ENCODE data around the gene PRR23E.

DNA sequence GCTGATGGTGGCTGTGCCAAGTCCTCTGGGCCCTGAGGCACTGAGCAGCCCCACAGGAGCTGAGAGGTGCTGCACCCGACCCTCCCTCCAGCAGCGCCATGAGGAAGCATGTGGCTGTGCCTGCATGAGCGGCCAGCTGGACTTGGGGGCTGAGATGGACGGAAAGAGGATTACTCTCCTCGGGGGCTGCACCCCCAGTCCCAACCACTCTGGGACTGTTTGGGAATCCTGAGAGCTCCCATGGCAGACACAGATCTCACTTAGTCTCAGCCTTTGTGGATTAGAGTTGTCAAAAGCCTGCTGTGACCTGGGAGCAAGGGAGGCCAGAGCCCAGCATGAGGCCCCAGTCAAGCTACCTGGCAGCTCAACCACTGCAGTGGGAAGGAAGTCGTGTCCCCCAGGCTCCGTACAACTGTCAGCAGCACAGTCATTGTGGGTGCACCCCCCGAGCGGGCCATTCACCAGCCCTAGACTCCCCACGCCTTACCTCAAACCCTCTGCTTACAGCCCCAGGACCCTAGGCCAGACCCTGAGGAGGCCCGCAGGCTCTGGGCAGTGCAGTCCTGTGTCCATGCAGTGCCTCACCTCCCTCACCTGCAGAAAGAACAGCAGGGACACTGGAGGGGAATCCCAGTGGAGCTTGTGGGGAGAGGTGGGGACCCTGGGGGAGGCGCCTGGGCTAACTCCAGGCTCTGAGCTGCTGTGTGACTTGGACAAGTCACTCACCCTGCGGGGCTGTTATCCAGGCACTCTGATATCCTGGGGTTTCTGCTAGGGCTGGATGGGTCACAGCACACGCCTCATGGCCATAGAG lies 17.1 kb downstream of the PRR23E start:
- TF ChIP-seq, protein P1, sequence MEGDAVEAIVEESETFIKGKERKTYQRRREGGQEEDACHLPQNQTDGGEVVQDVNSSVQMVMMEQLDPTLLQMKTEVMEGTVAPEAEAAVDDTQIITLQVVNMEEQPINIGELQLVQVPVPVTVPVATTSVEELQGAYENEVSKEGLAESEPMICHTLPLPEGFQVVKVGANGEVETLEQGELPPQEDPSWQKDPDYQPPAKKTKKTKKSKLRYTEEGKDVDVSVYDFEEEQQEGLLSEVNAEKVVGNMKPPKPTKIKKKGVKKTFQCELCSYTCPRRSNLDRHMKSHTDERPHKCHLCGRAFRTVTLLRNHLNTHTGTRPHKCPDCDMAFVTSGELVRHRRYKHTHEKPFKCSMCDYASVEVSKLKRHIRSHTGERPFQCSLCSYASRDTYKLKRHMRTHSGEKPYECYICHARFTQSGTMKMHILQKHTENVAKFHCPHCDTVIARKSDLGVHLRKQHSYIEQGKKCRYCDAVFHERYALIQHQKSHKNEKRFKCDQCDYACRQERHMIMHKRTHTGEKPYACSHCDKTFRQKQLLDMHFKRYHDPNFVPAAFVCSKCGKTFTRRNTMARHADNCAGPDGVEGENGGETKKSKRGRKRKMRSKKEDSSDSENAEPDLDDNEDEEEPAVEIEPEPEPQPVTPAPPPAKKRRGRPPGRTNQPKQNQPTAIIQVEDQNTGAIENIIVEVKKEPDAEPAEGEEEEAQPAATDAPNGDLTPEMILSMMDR (IDR thresholded peaks at IDR 0.05): no peak
- no peak for TF ChIP-seq POLR2AphosphoS5 (IDR thresholded peaks at IDR 0.05)
- no peak for TF ChIP-seq POLR2A (IDR thresholded peaks at IDR 0.05)
